Activated CD4-positive, alpha-beta T cell treated with anti-CD3 and anti-CD28 coated beads, Interleukin-2, amount 50 U/mL, for 1 hour (primary cell): ENCODE data around the gene BST1.
"Not testable (repeated sequence)": the region's sequence is repeated elsewhere in the genome, so short reads cannot be mapped to it uniquely, and the experiment has no call there.

Source experiments
- DNase-seq: peaks from one replicate; pipeline ENCODE4 v3.0.0-alpha.2; 2020

BST1 gene

DNA sequence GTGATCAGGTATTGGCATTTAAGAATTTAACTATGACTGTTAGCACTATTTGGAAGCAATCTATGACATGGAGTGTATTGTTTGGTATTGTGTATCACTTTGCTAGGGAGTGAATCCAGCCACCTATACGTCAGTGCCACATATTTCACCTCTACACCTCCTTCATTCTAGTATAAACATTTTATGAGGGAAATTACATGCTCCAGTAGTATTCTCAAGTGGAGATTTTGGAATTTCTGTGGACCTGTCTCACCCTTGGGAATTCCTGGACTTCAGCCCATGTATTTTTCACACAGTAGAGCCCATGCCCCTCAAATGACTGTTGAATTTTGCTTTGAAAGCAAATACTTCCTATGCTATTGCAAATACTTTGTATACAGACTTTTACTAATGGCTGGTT, 11.3 kb downstream of the BST1 start:
- no peak for DNase-seq

- DNase-seq: no peak
Measured at GRCh38 chr4:15714646-15715435, 12.0 kb downstream of the BST1 start.

DNA sequence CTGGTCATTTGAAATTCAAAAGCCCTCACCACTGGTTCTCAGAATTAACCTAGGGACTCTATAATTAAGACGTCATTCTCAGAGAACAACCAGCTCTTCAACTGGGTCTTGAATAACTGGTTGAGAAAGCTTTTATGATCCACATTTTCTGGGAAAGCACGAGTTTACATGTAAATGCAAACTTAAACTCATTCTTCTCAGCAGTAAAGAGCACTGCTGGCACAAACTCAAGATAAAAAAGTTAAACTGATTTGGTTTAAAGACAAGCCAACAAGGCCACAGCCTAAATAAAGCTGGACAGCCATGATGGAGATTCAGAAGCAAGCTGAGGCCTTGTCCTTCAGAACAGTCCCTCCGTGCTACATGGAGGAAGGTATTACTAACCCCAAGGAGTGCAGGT, 13.2 kb downstream of the BST1 start:
- DNase-seq: no peak

DNA sequence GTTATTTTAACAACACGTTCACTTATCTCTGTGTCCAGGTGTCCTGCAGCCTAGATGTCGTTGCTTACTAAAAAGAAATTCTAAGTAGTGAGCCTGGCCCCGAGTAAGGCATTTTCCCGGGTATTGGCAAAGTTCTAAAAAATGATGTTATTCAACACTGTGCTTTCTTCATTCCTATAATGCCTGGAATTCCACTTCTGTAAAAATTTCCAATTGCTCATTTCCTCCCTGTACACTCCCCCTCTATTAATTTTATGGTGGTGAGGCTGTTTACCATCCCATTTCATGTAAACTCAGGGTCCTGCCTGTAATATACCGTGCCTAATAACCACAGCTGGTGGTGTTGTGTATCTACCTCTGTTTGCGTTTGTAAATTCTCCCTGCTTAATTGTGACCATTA, 14.2 kb downstream of the BST1 start:
- DNase-seq: no peak

DNA sequence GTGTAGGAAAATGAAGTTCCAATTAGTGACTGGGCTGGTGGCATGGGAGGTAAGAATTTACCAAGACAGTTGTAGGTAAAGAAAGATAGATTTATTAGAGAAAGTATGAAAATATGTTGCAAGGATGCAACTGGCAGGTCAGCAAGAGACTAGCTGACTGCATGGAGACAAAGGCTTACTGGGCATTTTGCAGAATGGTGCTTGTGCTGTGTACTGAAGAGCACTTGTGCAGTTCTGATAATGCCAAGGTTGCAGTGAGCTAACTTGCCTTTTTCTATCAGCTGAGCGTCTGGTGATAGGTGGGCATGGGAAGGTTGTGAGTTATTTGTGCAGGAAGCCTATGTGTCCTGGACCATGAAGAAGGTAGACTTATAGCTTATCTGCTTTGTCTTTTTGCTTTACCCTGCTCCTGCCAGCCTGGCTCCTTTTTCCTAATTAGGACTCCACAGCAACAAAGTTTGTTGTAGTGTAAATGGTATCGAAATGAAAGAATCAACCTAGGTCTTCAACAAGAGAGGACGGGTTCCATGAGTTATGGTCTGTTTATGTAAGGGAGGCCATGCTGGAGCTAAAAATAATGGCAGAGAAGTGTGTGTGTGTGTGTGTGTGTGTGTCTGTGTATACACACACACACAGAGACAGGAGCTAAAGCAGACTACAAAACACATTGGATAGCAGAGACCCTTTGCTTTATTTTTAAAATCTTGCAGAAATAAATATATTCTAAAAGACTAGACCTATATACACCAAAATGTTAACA, 15.0 kb downstream of the BST1 start:
- no peak for DNase-seq

DNA sequence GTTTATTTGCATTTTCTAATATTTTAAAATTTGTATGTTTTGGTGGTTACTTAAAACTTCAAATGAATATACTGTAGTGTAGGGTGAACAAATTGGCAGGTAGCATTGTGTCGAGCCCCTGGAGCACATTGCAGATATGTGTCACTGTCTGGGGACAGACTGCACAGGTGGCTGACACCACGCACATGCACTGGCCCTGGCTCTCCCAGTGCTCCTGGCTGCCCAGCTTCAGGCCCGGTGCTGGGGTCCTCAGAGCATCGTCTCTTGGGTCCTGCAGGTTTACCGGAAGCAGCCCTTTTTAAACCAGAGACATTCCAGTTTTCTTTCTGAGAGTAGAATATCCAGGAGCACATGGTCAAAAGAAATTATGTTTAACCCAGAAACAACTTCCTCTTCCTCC, 15.6 kb downstream of the BST1 start:
- no peak for DNase-seq

GRCh38 chr4:15718959-15719358, 16.1 kb downstream of the BST1 start:
- DNase-seq: no peak

DNA sequence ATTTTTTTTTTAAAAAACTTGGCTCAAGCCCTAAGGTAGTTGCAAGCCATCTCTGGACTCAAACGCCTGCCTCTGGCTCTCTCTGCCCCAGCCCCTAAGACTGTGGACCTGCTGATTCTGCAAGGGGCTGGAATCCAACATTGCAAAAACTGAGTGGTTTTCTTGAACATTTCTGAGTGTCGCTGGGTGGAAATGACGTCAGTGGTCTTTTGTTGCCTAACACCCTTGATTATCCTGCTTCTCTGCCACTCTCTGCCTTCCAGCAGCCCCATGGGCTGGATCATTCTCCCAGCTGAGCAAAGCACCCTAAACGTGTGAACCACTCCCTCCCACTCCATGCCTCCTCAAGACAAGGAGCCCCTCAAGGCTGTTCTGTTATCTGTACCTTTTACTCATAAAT, 16.6 kb downstream of the BST1 start:
- DNase-seq: no peak

DNA sequence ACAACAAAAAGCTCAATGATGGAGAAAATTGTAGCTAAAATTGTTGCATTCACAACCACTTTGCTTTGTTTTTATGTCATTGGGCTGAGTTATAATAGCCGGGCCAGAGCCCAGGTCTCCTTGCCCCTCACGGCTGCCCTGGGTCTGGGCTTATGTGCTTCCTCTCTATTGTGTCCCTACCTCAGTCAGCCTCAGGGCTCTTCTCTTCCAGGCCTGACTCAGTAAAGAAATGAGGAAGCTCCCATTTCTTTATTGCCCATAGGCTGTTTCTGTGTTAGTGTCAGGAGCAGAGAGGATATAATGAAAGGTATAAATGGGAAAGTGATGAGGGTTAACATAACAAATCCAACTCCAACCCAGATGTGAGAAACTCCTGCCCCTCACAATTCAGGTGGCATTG, 18.0 kb downstream of the BST1 start:
- DNase-seq: no peak

GRCh38 chr4:15725608-15726007, 22.7 kb downstream of the BST1 start:
- DNase-seq: no peak

DNA sequence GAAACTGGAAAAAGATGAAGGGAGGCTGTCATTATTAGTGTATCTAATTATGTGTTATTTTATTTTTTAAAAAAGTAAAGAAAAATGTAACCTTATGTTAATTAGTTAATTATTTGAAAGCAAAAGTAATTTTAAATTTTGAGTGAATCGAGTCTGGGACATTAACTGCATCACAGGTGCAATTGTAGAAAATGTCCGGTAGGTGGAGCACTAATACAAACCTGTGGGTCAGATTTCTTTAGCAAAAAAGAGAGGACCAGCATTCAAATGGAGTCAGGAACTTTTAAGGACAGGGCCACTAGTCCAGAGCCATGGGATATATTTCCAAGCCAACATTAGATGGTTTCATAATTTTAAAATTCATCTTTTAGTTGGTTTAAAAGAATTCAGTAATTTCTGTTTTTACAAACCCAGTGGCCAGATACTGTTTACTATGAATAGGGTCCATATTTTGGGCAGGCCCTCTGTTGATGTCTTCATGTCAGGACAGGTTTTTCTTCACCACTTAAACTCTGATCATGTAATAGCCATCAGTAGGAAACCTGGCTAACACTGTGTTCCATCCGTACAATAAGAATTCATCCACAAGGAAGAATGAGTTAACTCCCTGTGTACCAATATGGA, 27.2 kb downstream of the BST1 start:
- DNase-seq: no peak

DNA sequence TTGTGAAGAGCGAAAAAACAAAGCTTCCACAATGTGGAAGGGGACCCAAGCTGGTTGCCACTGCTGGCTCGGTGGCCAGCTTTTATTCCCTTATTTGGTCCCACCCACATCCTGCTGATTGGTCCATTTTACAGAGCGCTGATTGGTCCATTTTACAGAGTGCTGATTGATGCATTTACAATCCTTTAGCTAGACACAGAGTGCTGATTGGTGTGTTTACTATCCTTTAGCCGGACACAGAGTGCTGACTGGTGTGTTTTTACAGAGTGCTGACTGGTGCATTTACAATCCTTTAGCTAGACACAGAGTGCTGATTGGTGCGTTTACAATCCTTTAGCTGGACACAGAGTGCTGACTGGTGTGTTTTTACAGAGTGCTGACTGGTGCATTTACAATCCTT, 30.2 kb downstream of the BST1 start:
- DNase-seq: not testable (repeated sequence)

DNA sequence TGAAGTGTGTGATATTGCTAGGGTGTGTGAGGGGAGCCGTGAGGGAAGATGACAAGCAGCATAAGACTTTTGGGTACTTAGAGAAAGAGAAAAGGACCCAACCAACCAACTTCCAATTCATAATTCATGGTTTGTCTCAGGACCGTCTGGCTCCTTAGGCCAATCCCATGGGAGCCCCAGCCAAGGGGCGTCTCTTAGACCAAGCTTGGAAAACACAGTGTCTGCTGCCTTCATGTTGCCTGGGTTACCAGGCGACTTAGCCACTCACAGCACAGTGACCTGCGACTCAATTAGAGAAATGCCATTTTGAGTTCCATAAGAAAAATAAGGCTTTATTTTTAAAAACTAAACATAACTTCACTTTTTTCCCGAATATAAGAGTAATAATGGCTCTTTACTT, 32.7 kb downstream of the BST1 start:
- no peak for DNase-seq

GRCh38 chr4:15736514-15737050, 33.7 kb downstream of the BST1 start:
- no peak for DNase-seq

DNA sequence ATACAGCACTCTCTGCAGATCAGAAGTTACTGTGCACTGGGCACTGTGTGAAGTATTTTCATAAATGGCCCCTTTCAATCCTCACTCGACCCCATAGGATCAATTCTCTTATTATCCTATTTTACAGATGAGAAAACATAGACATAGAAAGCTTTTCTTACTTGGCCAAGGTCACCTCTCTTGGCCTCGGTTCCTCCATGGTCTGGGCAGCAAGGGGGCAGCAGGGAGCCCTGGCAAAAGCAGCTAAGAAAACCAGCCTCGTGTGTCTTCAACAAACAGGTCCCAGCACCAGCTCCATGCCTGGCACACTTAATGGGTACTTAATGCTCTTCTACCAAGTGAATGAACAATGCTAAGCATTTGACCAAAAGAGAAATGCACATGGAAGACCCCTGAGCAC, 34.4 kb downstream of the BST1 start:
- DNase-seq: no peak

DNA sequence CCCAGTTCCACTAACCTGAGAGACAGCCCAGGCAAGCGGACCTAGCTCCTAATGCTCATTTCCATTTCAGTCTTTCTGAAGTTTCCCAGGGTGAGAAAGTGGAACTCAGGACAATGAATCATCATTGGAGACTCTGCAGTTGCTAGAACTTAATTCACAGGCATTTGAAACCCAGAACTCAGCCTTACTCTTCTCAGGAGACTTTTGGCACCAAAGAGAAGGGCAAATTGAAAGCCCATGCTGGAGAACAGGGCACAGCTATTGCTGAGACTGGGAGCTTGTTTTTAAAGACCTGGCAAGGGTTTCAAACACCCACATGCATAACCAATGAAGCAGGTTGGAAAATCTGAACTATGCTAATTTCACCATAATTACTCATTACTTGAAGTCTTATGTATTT, 36.0 kb downstream of the BST1 start:
- DNase-seq: no peak

GRCh38 chr4:15740764-15741404, 38.0 kb downstream of the BST1 start:
- DNase-seq: no peak

GRCh38 chr4:15742083-15742582, 39.3 kb downstream of the BST1 start:
- DNase-seq: no peak

DNA sequence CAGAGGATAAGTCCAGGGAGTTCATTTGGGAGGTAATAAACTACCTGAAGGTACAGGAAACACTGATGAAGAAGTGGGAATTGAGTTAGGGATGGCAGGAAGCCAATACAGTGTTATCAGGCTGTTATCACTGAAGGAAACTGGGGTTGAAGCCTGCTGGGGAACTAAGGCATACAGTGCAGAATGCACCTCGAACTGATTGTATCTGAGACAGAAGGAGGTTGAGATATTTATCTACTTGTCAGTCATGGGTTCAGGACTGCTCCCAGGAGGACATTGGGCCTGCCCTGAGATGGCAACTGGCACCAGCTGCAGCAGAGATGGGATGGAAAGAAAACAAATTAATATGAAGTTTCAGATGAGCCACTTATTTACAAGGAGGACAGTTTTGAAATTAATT, 39.8 kb downstream of the BST1 start:
- no peak for DNase-seq

DNA sequence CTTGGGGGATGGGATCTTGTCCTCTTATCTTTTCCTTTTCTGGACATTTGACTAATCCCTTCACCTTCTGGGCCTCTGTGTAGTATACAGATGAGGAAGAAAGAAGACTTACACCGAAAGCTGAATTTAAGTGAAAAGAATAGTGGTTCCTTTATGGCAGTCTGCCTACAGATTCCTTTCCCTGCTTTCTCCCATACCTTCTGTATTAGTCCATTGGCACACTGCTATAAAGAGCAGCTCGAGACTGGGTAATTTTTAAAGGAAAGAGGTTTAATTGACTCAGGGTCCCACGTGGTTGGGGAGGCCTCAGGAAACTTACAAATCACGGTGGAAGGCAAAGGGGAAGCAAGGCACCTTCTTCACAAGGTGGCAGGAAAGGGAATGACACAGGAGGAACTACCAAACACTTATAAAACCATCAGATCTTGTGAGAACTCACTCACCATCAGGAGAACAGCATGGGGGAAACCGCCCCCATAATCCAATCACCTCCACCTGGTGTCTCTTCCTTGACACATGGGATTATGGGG, 41.2 kb downstream of the BST1 start:
- no peak for DNase-seq

DNA sequence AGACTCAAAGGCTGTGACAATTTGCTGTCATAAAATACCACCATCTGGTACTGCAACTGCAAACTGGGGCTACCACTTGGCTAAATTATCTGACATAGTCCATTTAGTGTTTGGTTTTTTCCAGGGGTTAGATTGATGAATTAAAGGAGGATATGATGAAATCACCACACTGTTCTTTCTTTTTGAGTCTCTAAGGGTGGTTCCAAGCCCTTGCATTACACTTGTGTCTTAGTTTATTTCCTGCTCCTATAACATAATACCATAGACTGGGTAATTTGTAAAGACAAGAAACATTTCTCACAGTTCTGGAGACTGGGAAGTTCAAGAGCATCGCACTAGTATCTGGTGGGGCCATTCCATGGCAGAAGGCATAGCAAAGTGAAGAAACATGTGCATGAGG, 43.2 kb downstream of the BST1 start:
- no peak for DNase-seq

- no peak for DNase-seq
Measured at GRCh38 chr4:15749001-15749400, 46.1 kb downstream of the BST1 start.

DNA sequence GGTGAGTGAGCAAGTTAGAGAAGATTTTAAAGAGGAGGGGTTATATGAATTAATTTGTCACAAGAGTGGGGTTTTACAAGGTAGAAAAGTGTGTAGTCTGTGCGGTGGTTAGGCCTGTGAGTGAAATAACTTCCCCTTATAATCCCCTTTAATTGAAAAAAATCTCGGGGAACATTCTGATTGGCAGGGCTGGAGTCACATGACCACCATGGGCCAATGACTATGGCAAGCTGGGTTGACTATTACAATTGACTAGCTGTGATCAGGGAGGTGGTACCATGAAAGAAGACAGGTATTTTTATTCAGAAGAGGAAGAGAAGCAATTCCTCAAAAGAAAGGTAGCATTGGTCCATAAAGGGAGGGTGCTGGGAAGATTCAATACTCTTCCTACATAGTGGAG, 48.3 kb downstream of the BST1 start:
- no peak for DNase-seq
